Mononuclear cell (primary cell): ENCODE measurements around the gene SERPINA10. TPM values are rescaled to one million over a fixed set of nuclear protein-coding genes. Genes with fewer than 3 reads are reported as not detected.

ENCODE experiments used
- H3K27me3 ChIP-seq: 2 replicates; pipeline ENCODE4 v1.6.0; 2011; ENCODE audit warnings: low read length, control low read depth; ENCODE audit not compliant: insufficient read depth
- H3K4me1 ChIP-seq: 2 replicates; pipeline ENCODE4 v1.5.1; 2011; ENCODE audit warnings: mild to moderate bottlenecking, low read length, control low read depth; ENCODE audit not compliant: insufficient read depth
- H3K4me3 ChIP-seq: 2 replicates; pipeline ENCODE4 v1.5.1; 2011; ENCODE audit warnings: mild to moderate bottlenecking, low read length, moderate library complexity
- H3K9me3 ChIP-seq: 2 replicates; pipeline ENCODE4 v1.5.1; 2011; ENCODE audit warnings: low read depth, mild to moderate bottlenecking, control low read depth, low read length
- total RNA-seq: library from RNA; depleted of rRNA; stranded (reverse); fragments of >200 nt; gene quantifications from one replicate; pipeline ENCODE4 v1.2.3, GENCODE V29; 2012

Gene SERPINA10
- total RNA-seq = not detected

- H3K27me3 ChIP-seq = no peaks in the 10 kb centered on the region
- no peaks in the 10 kb centered on the region for H3K4me1 ChIP-seq
- no peaks in the 10 kb centered on the region for H3K9me3 ChIP-seq
- H3K4me3 ChIP-seq = no peak within 1 kb of the TSS
These were observed at the start of gene SERPINA10 for GRCh38 chr14:94292872-94293577. SERPINA10 (minus strand) TSS chr14:94293268; CDS start chr14:94290593, 2,675 bp downstream.

- Histone ChIP-seq H3K9me3 (no peaks in the 10 kb centered on the region), H3K4me1 (peaks cover 23% of the 10 kb centered on the region), H3K27me3 (no peaks in the 10 kb centered on the region), H3K4me3 (no peak overlapping the region)
These were observed 49.4 kb upstream of the SERPINA10 start for GRCh38 chr14:94342334-94342934.

GRCh38 chr14:94341656-94342333, 48.7 kb upstream of the SERPINA10 start:
- no peaks in the 10 kb centered on the region for H3K9me3 ChIP-seq
- H3K27me3 ChIP-seq = no peaks in the 10 kb centered on the region
- H3K4me3 ChIP-seq = no peak overlapping the region
- H3K4me1 ChIP-seq = peaks cover 23% of the 10 kb centered on the region

- H3K4me3 ChIP-seq = no peak overlapping the region
- no peaks in the 10 kb centered on the region for H3K9me3 ChIP-seq
- H3K4me1 ChIP-seq = peaks cover 23% of the 10 kb centered on the region
- peaks cover 4% of the 10 kb centered on the region for H3K27me3 ChIP-seq
These were observed 47.5 kb upstream of the SERPINA10 start for GRCh38 chr14:94340533-94340932.

DNA sequence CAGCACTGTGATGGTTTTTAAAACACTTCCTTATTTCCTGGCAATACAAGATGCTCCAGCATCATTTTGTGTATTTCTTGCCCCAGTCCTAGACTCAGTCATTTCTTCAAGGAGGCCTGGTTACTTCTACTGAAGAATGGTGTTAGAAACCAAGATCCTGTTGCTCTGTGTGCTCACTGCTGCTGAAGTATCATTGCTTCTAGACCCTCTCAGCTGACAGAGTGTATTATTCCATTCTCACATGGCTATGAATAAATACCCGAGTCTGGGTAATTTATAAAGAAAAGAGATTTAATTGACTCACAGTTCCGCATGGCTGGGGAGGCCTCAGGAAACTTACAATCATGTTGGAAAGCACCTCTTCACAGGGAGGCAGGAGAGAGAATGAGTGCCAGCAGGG, 45.0 kb upstream of the SERPINA10 start:
- no peak overlapping the region for H3K4me3 ChIP-seq
- H3K9me3 ChIP-seq = no peaks in the 10 kb centered on the region
- peaks cover 16% of the 10 kb centered on the region for H3K4me1 ChIP-seq
- peaks cover 18% of the 10 kb centered on the region for H3K27me3 ChIP-seq

- Histone ChIP-seq H3K27me3 (peaks cover 18% of the 10 kb centered on the region), H3K9me3 (no peaks in the 10 kb centered on the region), H3K4me1 (peaks cover 9% of the 10 kb centered on the region), H3K4me3 (no peak overlapping the region)
These were observed 44.2 kb upstream of the SERPINA10 start for GRCh38 chr14:94337274-94337673.

GRCh38 chr14:94334872-94335271, 41.8 kb upstream of the SERPINA10 start:
- Histone ChIP-seq H3K4me1 (no peaks in the 10 kb centered on the region), H3K9me3 (no peaks in the 10 kb centered on the region), H3K27me3 (peaks cover 18% of the 10 kb centered on the region), H3K4me3 (no peak overlapping the region)

DNA sequence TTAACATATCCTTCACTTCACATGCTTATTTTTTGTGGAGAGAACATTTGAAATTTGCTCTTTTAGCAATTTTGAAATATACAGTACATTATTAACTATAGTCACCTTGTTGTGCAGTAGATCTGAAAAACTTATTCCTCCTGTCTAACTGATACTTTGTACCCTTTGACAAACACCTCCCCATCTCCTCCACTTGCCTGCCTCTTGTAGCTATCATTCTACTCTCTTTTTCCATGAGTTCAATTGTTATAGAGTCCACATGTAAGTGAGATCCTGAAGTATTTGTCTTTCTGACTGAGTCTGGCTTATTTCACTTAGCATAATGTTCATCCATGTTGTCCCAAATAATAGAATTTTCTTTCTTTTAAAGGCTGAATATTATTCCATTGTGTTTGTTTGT, 39.5 kb upstream of the SERPINA10 start:
- Histone ChIP-seq H3K4me3 (no peak overlapping the region), H3K9me3 (no peaks in the 10 kb centered on the region), H3K27me3 (peaks cover 20% of the 10 kb centered on the region), H3K4me1 (no peaks in the 10 kb centered on the region)

DNA sequence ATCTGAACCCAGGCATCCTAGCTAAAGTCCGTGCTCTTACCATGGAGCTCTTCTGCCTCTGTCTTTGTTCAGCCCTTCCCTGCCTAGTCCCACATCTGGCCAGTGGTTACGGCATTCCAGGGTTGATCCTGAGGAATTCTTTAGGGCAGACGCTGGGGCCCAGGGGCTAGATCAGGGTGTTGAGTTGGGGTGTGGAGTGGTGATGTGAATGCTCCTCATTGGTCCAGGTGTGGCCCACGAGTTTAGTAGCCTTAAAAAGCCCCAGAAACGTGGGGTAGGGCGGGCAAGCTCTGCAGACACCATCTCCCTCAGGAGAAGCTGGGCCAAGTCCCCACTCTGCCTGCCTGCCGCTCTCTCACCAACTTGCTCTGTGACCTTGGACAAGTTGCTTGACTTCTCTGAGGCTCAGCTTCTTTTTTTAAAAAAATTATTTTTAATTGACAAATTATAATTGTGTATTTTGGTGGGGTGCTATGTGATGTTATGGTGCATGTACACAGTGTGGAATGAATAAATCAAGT, 39.1 kb upstream of the SERPINA10 start:
- H3K27me3 ChIP-seq = peaks cover 20% of the 10 kb centered on the region
- no peaks in the 10 kb centered on the region for H3K9me3 ChIP-seq
- H3K4me3 ChIP-seq = no peak overlapping the region
- H3K4me1 ChIP-seq = no peaks in the 10 kb centered on the region

DNA sequence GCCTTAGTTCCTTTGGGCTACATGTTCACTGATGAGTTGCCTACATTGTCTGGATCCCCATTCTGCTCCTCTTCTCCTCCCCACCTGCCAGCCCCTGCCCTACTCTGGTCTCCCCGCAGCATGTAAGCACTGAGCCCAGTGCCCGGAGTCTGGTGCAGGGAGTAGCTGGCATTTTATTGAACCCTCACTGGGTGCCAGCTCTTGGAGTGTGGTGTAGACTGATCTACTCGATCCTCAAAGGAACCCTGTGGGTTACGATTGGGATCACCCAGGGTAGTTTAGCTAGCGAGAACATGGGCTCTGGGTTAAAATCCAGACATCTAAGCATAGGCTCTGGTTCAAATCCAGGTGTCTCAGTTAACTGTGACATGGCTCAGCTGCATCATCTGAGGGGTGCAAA, 38.4 kb upstream of the SERPINA10 start:
- Histone ChIP-seq H3K4me1 (no peaks in the 10 kb centered on the region), H3K9me3 (no peaks in the 10 kb centered on the region), H3K27me3 (peaks cover 20% of the 10 kb centered on the region), H3K4me3 (no peak overlapping the region)

DNA sequence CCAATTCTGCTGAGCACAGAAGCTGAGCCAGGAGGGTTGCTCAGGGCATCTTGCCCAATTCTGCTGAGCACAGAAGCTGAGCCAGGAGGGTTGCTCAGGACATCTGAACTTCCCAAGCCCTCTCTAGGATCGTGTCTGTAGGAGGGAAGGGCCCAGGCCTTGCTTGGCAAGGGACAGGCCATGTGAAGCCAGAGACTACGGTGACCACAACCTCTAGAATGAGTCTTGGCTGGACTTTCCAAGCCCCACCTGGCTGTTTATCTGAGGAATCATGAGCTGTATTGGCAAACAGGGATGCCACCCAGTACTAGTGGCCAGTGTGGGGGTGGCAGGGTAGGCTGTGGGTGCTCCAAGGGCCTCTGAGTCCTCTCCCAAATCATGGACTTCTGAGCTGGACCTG, 37.8 kb upstream of the SERPINA10 start:
- Histone ChIP-seq H3K9me3 (no peaks in the 10 kb centered on the region), H3K4me3 (no peak overlapping the region), H3K27me3 (peaks cover 19% of the 10 kb centered on the region), H3K4me1 (no peaks in the 10 kb centered on the region)

DNA sequence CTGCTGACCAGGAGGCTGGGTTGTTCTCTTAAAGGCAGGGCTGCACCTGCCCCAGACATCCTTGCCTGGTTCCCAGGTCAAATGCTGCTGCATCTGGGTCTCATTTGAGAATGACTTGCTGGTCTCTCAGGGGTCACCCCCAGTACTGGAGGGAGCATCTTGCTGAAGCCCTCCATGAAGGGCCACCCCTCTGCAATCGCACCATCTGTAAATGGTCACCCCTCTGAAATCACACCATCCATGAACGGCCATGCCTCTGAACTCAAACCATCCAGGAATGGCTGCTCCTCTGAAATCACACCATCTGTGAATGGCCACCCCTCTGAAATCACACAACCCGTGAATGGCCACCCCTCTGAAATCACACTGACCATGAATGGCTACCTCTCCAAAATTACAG, 37.4 kb upstream of the SERPINA10 start:
- Histone ChIP-seq H3K4me3 (no peak overlapping the region), H3K4me1 (no peaks in the 10 kb centered on the region), H3K27me3 (peaks cover 15% of the 10 kb centered on the region)

DNA sequence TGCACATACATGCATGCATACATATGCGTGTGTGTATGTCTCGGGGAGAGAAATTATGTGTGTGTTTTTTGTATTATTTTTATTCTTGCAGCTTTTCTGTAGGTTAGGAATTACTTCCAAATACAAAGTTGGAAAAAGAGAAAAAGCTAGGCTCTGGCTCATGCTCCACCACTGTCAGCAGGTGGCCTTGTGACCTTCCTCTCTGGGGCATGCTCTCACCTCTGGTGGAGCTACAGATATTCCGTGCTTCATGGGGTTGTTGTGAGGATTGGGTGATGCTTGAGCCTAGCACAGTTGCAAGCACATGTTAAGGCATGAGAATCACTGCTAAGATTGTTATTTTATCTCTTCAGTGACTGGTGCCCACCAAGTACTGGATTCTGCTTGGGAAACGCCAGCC, 36.8 kb upstream of the SERPINA10 start:
- peaks cover 12% of the 10 kb centered on the region for H3K27me3 ChIP-seq

More for the DNA sequence above, 37.4 kb upstream of the SERPINA10 start:
- no peaks in the 10 kb centered on the region for H3K9me3 ChIP-seq

DNA sequence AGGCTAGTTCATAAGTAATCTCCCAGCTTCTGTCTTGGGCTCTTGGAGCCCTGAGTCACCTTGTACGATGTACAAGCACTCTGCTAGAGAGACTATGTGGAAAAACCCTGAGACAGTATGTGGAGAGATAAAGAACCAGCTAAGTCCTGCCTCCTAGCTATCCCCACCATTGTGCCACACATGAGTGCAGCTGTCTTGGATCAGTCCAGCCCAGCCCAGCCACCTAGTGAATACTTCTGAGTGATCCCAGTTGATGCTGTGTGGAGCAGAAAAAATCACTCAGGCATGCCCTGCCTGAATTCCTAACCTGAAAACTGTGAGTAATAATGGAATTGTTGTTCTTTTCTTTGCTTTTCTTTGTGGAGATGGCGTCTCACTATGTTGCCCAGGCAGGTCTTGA, 35.1 kb upstream of the SERPINA10 start:
- H3K4me1 ChIP-seq = no peaks in the 10 kb centered on the region

More for the DNA sequence above, 36.8 kb upstream of the SERPINA10 start:
- H3K4me1 ChIP-seq = no peaks in the 10 kb centered on the region
- H3K4me3 ChIP-seq = no peak overlapping the region
- H3K9me3 ChIP-seq = no peaks in the 10 kb centered on the region

More for the DNA sequence above, 35.1 kb upstream of the SERPINA10 start:
- Histone ChIP-seq H3K9me3 (no peaks in the 10 kb centered on the region), H3K4me3 (no peak overlapping the region), H3K27me3 (peaks cover 2% of the 10 kb centered on the region)
